Smooth muscle cell (in vitro differentiated cells): ENCODE measurements around the gene TMEM190. TPM values are rescaled to one million over a fixed set of nuclear protein-coding genes. Genes with fewer than 3 reads are reported as not detected.
A peak's percentile ranks its signal among the peaks of the same experiment; 100 is the strongest.

Experiments
- DNase-seq: peaks from one replicate; lab custom pipeline; 2025; ENCODE audit not compliant: unreplicated experiment; lab: John Stamatoyannopoulos, UW
- H2AFZ ChIP-seq: fragments of 200-600 bp; sonication (generic); 2 replicates; pipeline ENCODE4 v1.6.0; 2016; ENCODE audit warnings: antibody characterized with exemption, low read depth, mild to moderate bottlenecking
- H3F3A ChIP-seq: fragments of 200-600 bp; sonication (generic); 2 replicates; pipeline ENCODE4 v1.6.0; 2017; ENCODE audit warnings: antibody characterized with exemption, low read depth
- H3K27ac ChIP-seq: fragments of 200-600 bp; sonication (generic); 2 replicates; pipeline ENCODE4 v1.5.1; 2016; ENCODE audit warnings: low read depth, mild to moderate bottlenecking
- H3K27me3 ChIP-seq: fragments of 200-600 bp; sonication (generic); 2 replicates; pipeline ENCODE4 v1.6.1; 2016; ENCODE audit warnings: low read depth, mild to moderate bottlenecking
- H3K36me3 ChIP-seq: fragments of 200-600 bp; sonication (generic); 2 replicates; pipeline ENCODE4 v1.5.1; 2016; ENCODE audit warnings: low read depth
- H3K4me1 ChIP-seq: fragments of 200-600 bp; sonication (generic); 2 replicates; pipeline ENCODE4 v1.5.1; 2016; ENCODE audit warnings: low read depth
- H3K4me2 ChIP-seq: fragments of 200-600 bp; sonication (generic); 2 replicates; pipeline ENCODE4 v1.6.0; 2016; ENCODE audit warnings: mild to moderate bottlenecking
- H3K4me3 ChIP-seq: fragments of 200-600 bp; sonication (generic); 2 replicates; pipeline ENCODE4 v1.5.1; 2016; ENCODE audit warnings: mild to moderate bottlenecking
- H3K79me2 ChIP-seq: fragments of 200-600 bp; sonication (generic); 2 replicates; pipeline ENCODE4 v1.6.0; 2016; ENCODE audit warnings: low read depth, mild to moderate bottlenecking
- H3K9ac ChIP-seq: fragments of 200-600 bp; sonication (generic); 2 replicates; pipeline ENCODE4 v1.6.0; 2016; ENCODE audit warnings: low read depth
- H3K9me3 ChIP-seq: fragments of 200-600 bp; sonication (generic); replicated peaks from 2 replicates; pipeline ENCODE4 v1.5.1; 2016; ENCODE audit warnings: low read depth
- H4K20me1 ChIP-seq: fragments of 200-600 bp; sonication (generic); 2 replicates; pipeline ENCODE4 v1.6.0; 2016; ENCODE audit warnings: low read depth
- WGBS: methylation state at CpG from one replicate; pipeline ENCODE4 v1.1.7; 2016; ENCODE audit warnings: low lambda C conversion rate; 5-methylcytosine and 5-hydroxymethylcytosine counted together
- polyA plus RNA-seq: library from polyadenylated mRNA; unstranded; fragments of >200 nt; fragmentation: Nextera tagmentation; extraction: Ambion mirVana; gene quantifications from 2 replicates; pipeline ENCODE4 v1.2.1, GENCODE V29; 2016
- total RNA-seq: library from RNA; depleted of rRNA; stranded (reverse); fragments of >200 nt; gene quantifications from 2 replicates; pipeline ENCODE4 v1.2.3, GENCODE V29; 2014
- TF ChIP-seq, protein P1 (sequence below): fragments of 200-600 bp; sonication (generic); IDR thresholded peaks from 2 replicates; pipeline ENCODE4 v1.5.1; 2017; ENCODE audit warnings: borderline replicate concordance, mild to moderate bottlenecking, antibody characterized with exemption; ENCODE audit not compliant: insufficient read depth, poor library complexity, severe bottlenecking

Gene TMEM190
- total and polyA plus RNA-seq, 2 experiments from 2014 or later: 8.2 TPM; not detected in 1

DNA sequence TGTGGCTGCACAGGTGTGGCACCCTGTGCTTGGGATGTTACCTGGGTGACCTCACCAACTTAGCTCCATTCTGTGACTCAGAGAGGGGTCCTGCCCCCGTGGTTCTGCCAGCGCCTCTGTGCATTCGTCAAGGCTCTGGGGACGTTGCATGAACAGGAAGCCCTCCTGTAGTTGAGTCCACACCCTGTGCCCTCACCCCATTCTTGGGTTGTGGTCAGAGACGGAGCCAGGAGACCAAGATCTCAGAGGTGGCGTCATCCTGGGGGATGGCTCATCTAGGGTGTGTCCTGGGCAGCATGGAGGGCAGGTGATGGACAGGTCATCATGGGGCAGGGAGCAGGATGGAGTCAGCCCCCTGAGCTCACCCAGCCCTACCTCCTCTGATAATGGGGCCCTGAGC is 24.6 kb upstream of the TMEM190 start:
- no peak overlapping the region for H3K27ac ChIP-seq
- DNase-seq: no peak
- peaks cover 5% of the 10 kb centered on the region for H3K4me1 ChIP-seq
- H3K79me2 ChIP-seq: no peaks in the 10 kb centered on the region
- H3K4me3 ChIP-seq: no peak overlapping the region
- no peak overlapping the region for H2AFZ ChIP-seq
- H4K20me1 ChIP-seq: no peaks in the 10 kb centered on the region
- TF ChIP-seq, protein P1, sequence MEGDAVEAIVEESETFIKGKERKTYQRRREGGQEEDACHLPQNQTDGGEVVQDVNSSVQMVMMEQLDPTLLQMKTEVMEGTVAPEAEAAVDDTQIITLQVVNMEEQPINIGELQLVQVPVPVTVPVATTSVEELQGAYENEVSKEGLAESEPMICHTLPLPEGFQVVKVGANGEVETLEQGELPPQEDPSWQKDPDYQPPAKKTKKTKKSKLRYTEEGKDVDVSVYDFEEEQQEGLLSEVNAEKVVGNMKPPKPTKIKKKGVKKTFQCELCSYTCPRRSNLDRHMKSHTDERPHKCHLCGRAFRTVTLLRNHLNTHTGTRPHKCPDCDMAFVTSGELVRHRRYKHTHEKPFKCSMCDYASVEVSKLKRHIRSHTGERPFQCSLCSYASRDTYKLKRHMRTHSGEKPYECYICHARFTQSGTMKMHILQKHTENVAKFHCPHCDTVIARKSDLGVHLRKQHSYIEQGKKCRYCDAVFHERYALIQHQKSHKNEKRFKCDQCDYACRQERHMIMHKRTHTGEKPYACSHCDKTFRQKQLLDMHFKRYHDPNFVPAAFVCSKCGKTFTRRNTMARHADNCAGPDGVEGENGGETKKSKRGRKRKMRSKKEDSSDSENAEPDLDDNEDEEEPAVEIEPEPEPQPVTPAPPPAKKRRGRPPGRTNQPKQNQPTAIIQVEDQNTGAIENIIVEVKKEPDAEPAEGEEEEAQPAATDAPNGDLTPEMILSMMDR: no peak
- H3K27me3 ChIP-seq: peaks cover 19% of the 10 kb centered on the region
- no peaks in the 10 kb centered on the region for H3K36me3 ChIP-seq
- no peak overlapping the region for H3K4me2 ChIP-seq
- no peak overlapping the region for H3K9ac ChIP-seq
- H3K9me3 ChIP-seq: no peaks in the 10 kb centered on the region
- no peaks in the 10 kb centered on the region for H3F3A ChIP-seq
- 89% methylated on average over 6 of the region's 6 CpGs for WGBS

DNA sequence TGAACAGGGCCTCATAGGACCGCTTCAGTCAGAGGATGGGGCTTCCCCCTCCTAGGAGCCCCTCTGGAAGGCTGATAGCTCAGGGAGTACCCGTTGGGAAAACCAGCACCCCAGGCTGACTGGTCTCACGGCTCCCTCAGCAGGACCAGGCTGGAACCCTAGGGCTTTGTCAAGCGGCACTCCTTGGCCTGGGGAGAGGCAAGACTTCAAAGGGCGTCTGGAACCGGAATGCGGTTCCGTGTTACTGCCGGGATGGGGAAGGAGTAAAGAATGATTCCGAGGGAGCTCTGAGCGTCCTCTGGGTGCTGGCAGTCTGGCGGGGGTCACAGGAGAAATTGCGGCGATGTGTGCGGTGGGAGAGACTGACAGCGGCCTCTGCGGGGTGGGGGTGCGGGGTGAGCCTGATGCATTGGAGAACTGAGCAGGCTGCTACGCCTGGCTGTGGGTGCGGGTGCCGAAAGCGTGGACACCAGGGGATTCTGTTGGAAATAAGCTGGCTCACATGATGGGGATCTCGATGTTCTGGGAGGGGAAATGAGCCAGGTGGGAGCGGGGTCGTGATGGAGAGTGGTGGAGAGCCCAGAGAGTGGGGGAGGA is 24.0 kb upstream of the TMEM190 start:
- Histone ChIP-seq H3K27me3 (peaks cover 20% of the 10 kb centered on the region), H4K20me1 (no peaks in the 10 kb centered on the region), H3K9me3 (no peaks in the 10 kb centered on the region), H3K9ac (no peak overlapping the region), H2AFZ (no peak overlapping the region), H3K27ac (no peak overlapping the region), H3K4me2 (no peak overlapping the region), H3K36me3 (no peaks in the 10 kb centered on the region), H3K79me2 (no peaks in the 10 kb centered on the region), H3K4me3 (no peak overlapping the region), H3K4me1 (peaks cover 5% of the 10 kb centered on the region), H3F3A (no peaks in the 10 kb centered on the region)
- no peak for DNase-seq
- 83% methylated on average over 25 of the region's 25 CpGs for WGBS
- TF ChIP-seq, protein P1: no peak

DNA sequence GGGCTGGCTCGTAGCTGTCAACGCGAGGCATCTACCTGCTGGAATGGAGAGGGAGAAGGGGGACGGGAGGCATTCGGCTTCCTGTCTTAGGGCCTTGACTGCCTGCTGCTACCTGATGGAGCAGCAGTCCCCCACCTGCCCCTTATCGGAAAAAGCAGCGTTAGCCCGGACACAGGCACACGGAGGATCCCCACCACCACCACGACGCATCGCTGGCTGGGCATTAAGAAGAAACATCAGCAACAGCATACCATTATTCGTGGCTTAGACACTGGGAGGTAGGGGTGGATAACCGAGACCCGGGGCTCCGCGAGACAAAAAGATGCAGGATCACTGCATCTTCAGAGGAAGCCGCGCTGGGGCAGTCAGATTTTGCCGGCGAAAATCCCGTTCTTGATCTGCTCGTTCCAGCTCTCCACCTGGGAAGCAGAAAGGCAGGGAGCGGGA is 23.2 kb upstream of the TMEM190 start:
- Histone ChIP-seq H3K36me3 (no peaks in the 10 kb centered on the region), H3K9ac (no peak overlapping the region), H2AFZ (no peak overlapping the region), H3K79me2 (no peaks in the 10 kb centered on the region), H3K27me3 (peaks cover 20% of the 10 kb centered on the region), H3K4me1 (peaks cover under 1% of the 10 kb centered on the region), H3K4me2 (peak overlapping the region; percentile 91), H3K27ac (no peak overlapping the region), H3K9me3 (no peaks in the 10 kb centered on the region), H3F3A (no peaks in the 10 kb centered on the region), H3K4me3 (peak overlapping the region; percentile 56), H4K20me1 (no peaks in the 10 kb centered on the region)
- TF ChIP-seq, protein P1: no peak
- 19% methylated on average over 23 of the region's 24 CpGs for WGBS
- no peak for DNase-seq
